ENCODE results near the gene YPEL2.

- TF ChIP-seq CTCF (IDR thresholded peaks at IDR 0.05; ENCODE audit: insufficient read depth, low read length, poor library complexity, severe bottlenecking) (no peak), EZH2phosphoT487 (conservative IDR thresholded peaks at IDR 0.05; ENCODE audit: low read length) (no peak)
These were observed 14.0 kb downstream of the YPEL2 start for GRCh38 chr17:59345476-59345875.

Data from SU-DHL-6 (cell line).